Stimulated activated CD4-positive, alpha-beta T cell treated with anti-CD3 and anti-CD28 coated beads, TNF-alpha, amount 100 ng/mL, for 1 hour (primary cell): ENCODE results near the gene RFPL1.
A peak's percentile ranks its signal among the peaks of the same experiment; 100 is the strongest.
"Not testable (repeated sequence)": the region's sequence is repeated elsewhere in the genome, so short reads cannot be mapped to it uniquely, and the experiment has no call there.

Experiments used
- DNase-seq, 3 donors: peaks; one replicate each; pipeline ENCODE4 v3.0.0-alpha.2; 2020; ENCODE audit warnings: low read depth in 3 of 3, low spot score in 1 of 3

The RFPL1 gene

GRCh38 chr22:29477723-29478318 lies 39.4 kb downstream of the RFPL1 start:
- DNase-seq = no peak

- peak in 1 of 3 donors; percentile 12 for DNase-seq
Observed at GRCh38 chr22:29478326-29479276, 40.2 kb downstream of the RFPL1 start.

- DNase-seq = no peak
Observed at GRCh38 chr22:29479417-29480261, 41.3 kb downstream of the RFPL1 start, which contains the start of gene NEFH. TSS of gene NEFH (plus strand) at chr22:29480218. CDS start at chr22:29480263, 45 bp downstream.

GRCh38 chr22:29480262-29480511 lies 41.8 kb downstream of the RFPL1 start:
- no peak for DNase-seq

GRCh38 chr22:29480512-29481264 lies 42.3 kb downstream of the RFPL1 start:
- DNase-seq = no peak

- DNase-seq = no peak
Observed at GRCh38 chr22:29481265-29482000, 43.0 kb downstream of the RFPL1 start.

- DNase-seq = no peak
Observed at GRCh38 chr22:29482253-29482652, 43.9 kb downstream of the RFPL1 start.

- no peak for DNase-seq
Observed at GRCh38 chr22:29482726-29483125, 44.3 kb downstream of the RFPL1 start.

- DNase-seq = no peak
Observed at GRCh38 chr22:29483254-29483653, 44.9 kb downstream of the RFPL1 start.

- no peak for DNase-seq
Observed at GRCh38 chr22:29484642-29485041, 46.3 kb downstream of the RFPL1 start.

- DNase-seq = no peak
Observed at GRCh38 chr22:29485448-29485847, 47.1 kb downstream of the RFPL1 start.

- DNase-seq = no peak
Observed at GRCh38 chr22:29487426-29487986, 49.1 kb downstream of the RFPL1 start.

GRCh38 chr22:29489127-29489780 lies 50.9 kb downstream of the RFPL1 start:
- DNase-seq = not testable (repeated sequence)

- DNase-seq = no peak
Observed at GRCh38 chr22:29491012-29491411, 52.6 kb downstream of the RFPL1 start.
